Ovary (tissue), 3 donors: Measurements from ENCODE around the gene TSPAN14.

Experiments
- CTCF ChIP-seq, 3 donors: fragments of 450-650 bp in 2 of 3; fragments of 200-600 bp in 1 of 3; IDR thresholded peaks; one replicate each; pipeline versions ENCODE4 v1.5.1 to v1.8.0; 2016 to 2022; ENCODE audit warnings: antibody characterized with exemption in 3 of 3, mild to moderate bottlenecking in 1 of 3
- EP300 ChIP-seq: sonication (generic); formaldehyde crosslinking; IDR thresholded peaks from one replicate; pipeline ENCODE4 v1.6.1; 2017; ENCODE audit warnings: antibody characterized with exemption
- POLR2A ChIP-seq: fragments of 450-650 bp; IDR thresholded peaks from one replicate; pipeline ENCODE4 v1.6.1; 2017; ENCODE audit warnings: antibody characterized with exemption, mild to moderate bottlenecking, moderate library complexity
- donor health status: DM: no; HTN: no; CAD: no.

DNA sequence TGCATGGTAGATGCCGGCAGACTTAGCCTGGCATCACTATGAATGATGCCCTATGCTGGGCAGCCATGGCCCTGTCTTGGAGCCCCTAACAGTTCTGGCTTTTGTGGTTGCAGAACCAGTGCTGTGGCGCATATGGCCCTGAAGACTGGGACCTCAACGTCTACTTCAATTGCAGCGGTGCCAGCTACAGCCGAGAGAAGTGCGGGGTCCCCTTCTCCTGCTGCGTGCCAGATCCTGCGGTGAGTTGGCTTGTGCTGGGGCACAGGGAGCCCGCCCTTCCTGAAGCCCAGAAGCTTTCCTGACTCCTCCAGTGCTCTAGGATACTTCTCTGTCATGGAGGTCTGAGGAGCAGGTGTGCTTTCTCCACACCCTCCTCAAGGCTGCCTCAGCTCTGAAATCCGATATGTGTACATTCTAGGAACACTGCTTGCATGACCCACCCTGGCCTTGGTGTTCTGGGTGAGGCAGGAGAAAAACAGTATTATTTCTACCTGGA is 58.0 kb downstream of the TSPAN14 start:
- no peak for TF ChIP-seq CTCF (IDR thresholded peaks at IDR 0.05)
- TF ChIP-seq POLR2A, result no peak
- TF ChIP-seq EP300, result no peak
